GM19099 (cell line): ENCODE measurements around the gene C1orf115.

Source experiments
- POLR2A ChIP-seq: IDR thresholded peaks from 3 replicates; pipeline ENCODE4 v1.6.1; 2011; ENCODE audit warnings: low read depth; ENCODE audit not compliant: insufficient read length; ENCODE audit errors: extremely low read depth

C1orf115 gene

GRCh38 chr1:220685879-220686278 is 4.3 kb upstream of the C1orf115 start:
- no peak for TF ChIP-seq POLR2A

- no peak for TF ChIP-seq POLR2A
Observed at GRCh38 chr1:220687809-220688208, 2.4 kb upstream of the C1orf115 start.

- no peak for TF ChIP-seq POLR2A
Observed at GRCh38 chr1:220689666-220690065, 497 bp upstream of the C1orf115 start.

DNA sequence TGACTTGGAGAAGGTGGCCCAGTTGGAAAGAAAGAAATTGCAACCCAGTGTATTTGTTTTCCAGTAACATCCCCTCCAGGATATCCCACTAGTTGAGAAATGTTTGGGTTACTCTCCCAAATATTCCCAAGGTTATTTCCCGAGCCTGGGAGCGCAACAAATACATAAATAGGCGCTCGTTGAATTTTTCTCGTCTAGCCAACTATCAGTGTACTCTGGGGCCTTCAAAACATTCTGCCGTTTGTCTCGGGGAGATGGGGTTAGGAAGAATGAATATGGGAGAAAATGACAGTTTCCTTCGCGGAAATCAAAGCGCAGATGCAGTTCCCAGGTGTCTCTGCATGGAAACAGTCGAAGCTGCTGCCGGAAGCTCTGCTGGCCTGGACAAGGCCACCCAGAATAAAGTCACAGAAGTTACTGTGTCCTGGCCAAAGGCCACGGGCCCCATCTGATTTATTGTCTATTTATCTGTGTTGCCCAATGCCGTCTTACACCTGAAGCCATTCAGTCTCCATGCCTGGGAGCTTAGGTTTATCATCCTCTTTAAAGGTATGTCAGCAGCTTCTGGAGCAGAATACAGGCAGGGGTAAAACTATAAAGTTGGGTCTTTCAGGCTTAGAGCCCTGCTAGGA is 1.0 kb downstream of the C1orf115 start:
- no peak for TF ChIP-seq POLR2A

GRCh38 chr1:220692436-220693228 is 2.5 kb downstream of the C1orf115 start:
- no peak for TF ChIP-seq POLR2A

GRCh38 chr1:220694866-220695382 is 4.8 kb downstream of the C1orf115 start:
- no peak for TF ChIP-seq POLR2A

DNA sequence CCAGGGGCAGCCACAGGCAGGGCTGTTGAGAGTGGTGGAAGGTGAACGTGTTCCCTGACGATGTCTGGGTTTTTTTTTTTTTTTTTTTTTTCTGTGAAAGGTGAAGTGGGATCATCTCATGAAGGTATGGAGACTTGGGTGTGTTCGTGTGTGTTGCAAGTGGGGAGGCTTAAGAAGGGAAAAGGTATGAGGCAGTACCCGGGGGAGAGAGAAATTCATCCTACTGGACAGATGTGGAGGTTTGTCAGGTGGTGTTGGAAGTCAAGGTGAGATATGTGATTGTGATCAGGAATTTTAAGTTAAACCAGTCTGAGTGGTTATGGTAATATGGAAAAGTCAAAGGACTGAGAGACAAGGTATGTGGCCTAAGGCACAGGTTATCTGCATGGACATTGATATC is 5.3 kb downstream of the C1orf115 start:
- TF ChIP-seq POLR2A = no peak

DNA sequence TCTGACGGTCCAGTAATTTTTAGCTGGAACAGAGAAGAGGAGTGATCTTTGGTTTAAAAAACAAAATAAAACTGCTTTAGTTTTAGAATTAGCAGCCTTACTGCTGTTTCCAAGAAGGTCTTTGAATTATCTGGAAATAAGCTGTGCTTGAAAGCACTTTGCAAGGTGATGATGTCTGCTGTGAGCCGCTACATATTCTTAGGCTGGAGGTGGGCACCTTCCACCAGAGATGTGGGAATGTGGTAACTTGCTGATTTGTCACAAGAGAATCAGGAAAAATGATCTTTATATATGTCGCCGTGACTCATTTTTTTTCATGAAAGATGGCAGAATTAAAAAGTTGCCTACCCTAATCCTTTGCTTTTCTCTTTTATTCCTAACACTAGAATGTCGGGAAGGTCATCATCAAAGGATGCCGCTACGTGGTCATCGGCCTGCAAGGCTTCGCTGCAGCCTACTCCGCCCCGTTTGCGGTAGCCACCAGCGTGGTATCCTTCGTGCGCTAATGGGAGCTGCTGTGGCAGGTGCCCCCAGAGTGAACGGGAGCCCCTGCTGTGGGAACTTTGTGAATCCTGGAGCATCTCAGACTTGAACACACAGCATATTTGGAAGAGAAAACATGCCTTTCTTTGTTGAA is 6.2 kb downstream of the C1orf115 start:
- no peak for TF ChIP-seq POLR2A

- TF ChIP-seq POLR2A = no peak
Observed at GRCh38 chr1:220696863-220697231, 6.7 kb downstream of the C1orf115 start.

- no peak for TF ChIP-seq POLR2A
Observed at GRCh38 chr1:220697326-220697725, 7.2 kb downstream of the C1orf115 start.

- TF ChIP-seq POLR2A = no peak
Observed at GRCh38 chr1:220698607-220699016, 8.4 kb downstream of the C1orf115 start.

- TF ChIP-seq POLR2A = no peak
Observed at GRCh38 chr1:220699044-220699443, 8.9 kb downstream of the C1orf115 start.

- TF ChIP-seq POLR2A = no peak
Observed at GRCh38 chr1:220700556-220701179, 10.5 kb downstream of the C1orf115 start.

DNA sequence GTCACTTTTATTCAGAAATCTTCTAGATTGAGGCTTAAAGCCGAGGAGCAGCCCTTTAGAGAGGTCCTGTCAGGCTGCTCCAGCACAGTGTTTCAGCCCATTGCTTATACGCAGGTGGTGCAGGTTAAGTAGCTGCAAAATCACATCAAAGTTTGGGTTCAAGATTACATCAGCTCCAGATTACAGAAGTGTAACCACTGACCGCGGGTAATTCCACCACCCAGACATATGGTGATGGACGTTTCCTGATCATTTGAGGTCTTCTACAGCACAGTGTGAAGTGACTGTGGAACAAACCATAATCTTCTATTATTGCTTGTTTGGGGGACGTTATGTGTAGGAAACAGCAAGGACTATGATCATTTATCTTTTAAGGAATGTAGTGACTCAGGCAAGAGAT is 11.8 kb downstream of the C1orf115 start:
- no peak for TF ChIP-seq POLR2A

DNA sequence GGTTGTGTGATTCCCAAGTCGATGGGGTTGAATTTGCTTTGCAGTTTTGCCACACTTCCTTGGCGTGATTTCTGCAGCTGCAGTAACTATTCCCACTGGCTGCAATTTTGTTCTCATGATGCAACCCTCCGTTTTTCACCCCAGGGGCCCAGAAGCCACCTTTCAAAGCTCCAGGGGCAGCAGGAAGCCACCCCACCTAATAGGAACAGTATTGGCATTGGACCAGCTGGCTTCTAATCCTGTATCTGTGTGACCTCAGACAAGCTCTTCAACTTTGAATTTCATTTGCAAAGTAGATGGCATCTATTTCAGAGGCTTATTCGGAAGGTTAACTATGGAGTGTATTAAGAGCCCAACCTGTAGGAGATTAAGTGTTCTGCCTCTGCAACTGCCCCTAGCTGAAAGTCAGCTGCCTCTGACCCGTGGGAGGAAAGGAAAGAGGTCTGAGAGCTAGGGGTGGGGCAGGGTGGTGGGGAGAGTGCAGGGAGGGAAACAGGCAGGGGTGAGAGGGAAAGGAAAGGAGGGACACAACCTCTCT is 12.6 kb downstream of the C1orf115 start:
- TF ChIP-seq POLR2A = no peak
